GM12878 (cell line): ENCODE results near the gene LEMD1. TPM values are rescaled to one million over a fixed set of nuclear protein-coding genes. Genes with fewer than 3 reads are reported as not detected.

Experiments
- ATAC-seq: fragments of 200-7000 bp; cut with Tn5 transposase; 3 replicates; pipeline ENCODE4 v1.9.1; 2020; ENCODE audit warnings: mild to moderate bottlenecking, moderate library complexity
- BruUV-seq: library from RNA; stranded (reverse); fragments of 400-500 nt; replicated peaks from 2 replicates; lab custom pipeline; 2021; lab: Mats Ljungman, UMichigan
- CTCF ChIA-PET: fragments of 300-600 bp; sonication (Branson Sonifier 250); formaldehyde crosslinking; extraction: SDS; loops from one replicate; lab custom pipeline; 2021; ENCODE audit warnings: inconsistent platforms; lab: Yijun Ruan, JAX
- POLR2A ChIA-PET: fragments of 350-600 bp; formaldehyde crosslinking; extraction: SDS; loops from one replicate; lab custom pipeline; 2021; ENCODE audit warnings: inconsistent platforms; lab: Charles Lee
- RAD21 ChIA-PET: fragments of 300-600 bp; sonication (Branson Sonifier 250); formaldehyde crosslinking; loops from one replicate; lab custom pipeline; 2023; ENCODE audit warnings: antibody characterized with exemption; ENCODE audit not compliant: unreplicated experiment; lab: Charles Lee
- SMC1A ChIA-PET: fragments of 300-600 bp; sonication (Branson Sonifier 250); formaldehyde crosslinking; loops from one replicate; lab custom pipeline; 2023; ENCODE audit not compliant: unreplicated experiment, uncharacterized antibody; lab: Charles Lee
- DNase-seq: peaks from one replicate; pipeline ENCODE4 v3.0.0-alpha.2; 2011; ENCODE audit warnings: low read depth, low spot score
- FAIRE-seq: peaks from 3 replicates; lab custom pipeline; 2011; peaks lifted over from hg19 to GRCh38; lab: Jason Lieb, UNC
- H2AFZ ChIP-seq: 2 replicates; pipeline ENCODE4 v1.6.0; 2011; ENCODE audit warnings: low read depth, low read length, control low read depth; ENCODE audit not compliant: control insufficient read depth
- H3K27ac ChIP-seq: 2 replicates; pipeline ENCODE4 v1.5.1; 2011; ENCODE audit warnings: control low read depth; ENCODE audit not compliant: control insufficient read depth, insufficient read depth
- H3K27me3 ChIP-seq, 2 experiments: replicated peaks in 1 of 2; 2 replicates each; pipeline versions ENCODE4 v1.6.0 to v1.6.1; 2011; ENCODE audit warnings: low read length in 1 of 2; ENCODE audit not compliant: control insufficient read depth in 2 of 2, insufficient read depth in 2 of 2
- H3K36me3 ChIP-seq, 2 experiments: 2 replicates each; pipeline ENCODE4 v1.5.1; 2011; ENCODE audit warnings: low read length in 1 of 2; ENCODE audit not compliant: control insufficient read depth in 2 of 2, insufficient read depth in 2 of 2
- H3K4me1 ChIP-seq: 2 replicates; pipeline ENCODE4 v1.6.1; 2011; ENCODE audit warnings: mild to moderate bottlenecking, low read length, moderate library complexity, mixed read lengths; ENCODE audit not compliant: control insufficient read depth, insufficient read depth
- H3K4me2 ChIP-seq: 2 replicates; pipeline ENCODE4 v1.6.0; 2011; ENCODE audit warnings: control low read depth; ENCODE audit not compliant: control insufficient read depth, insufficient read depth
- H3K4me3 ChIP-seq: fragments of 200-600 bp; sonication (generic); 2 replicates; pipeline ENCODE4 v1.5.1; 2016
- H3K79me2 ChIP-seq: 2 replicates; pipeline ENCODE4 v1.6.0; 2011; ENCODE audit warnings: low read length; ENCODE audit not compliant: control insufficient read depth, insufficient read depth
- H3K9ac ChIP-seq: 2 replicates; pipeline ENCODE4 v1.8.0; 2011; ENCODE audit warnings: low read length, control low read depth, mixed read lengths; ENCODE audit not compliant: control insufficient read depth, insufficient read depth
- H3K9me3 ChIP-seq: replicated peaks from 3 replicates; pipeline ENCODE4 v1.5.1; 2011; ENCODE audit warnings: mild to moderate bottlenecking, low read length; ENCODE audit not compliant: control insufficient read depth, insufficient read depth
- H4K20me1 ChIP-seq: 2 replicates; pipeline ENCODE4 v1.6.0; 2011; ENCODE audit not compliant: control insufficient read depth, insufficient read depth
- ATF7 ChIP-seq: fragments of 450-650 bp; IDR thresholded peaks from 2 replicates; pipeline ENCODE4 v1.6.1; 2016; ENCODE audit warnings: low read depth, mild to moderate bottlenecking
- CBFB ChIP-seq: IDR thresholded peaks from 2 replicates; pipeline ENCODE4 v1.6.1; 2016; ENCODE audit warnings: antibody characterized with exemption, low read depth
- CHD4 ChIP-seq: fragments of 200-600 bp; sonication (generic); IDR thresholded peaks from 2 replicates; pipeline ENCODE4 v1.6.1; 2016; ENCODE audit warnings: mild to moderate bottlenecking
- E2F8 ChIP-seq: fragments of 450-650 bp; IDR thresholded peaks from 2 replicates; pipeline ENCODE4 v1.6.1; 2018; ENCODE audit warnings: mild to moderate bottlenecking, low read depth, moderate library complexity; ENCODE audit not compliant: partially characterized antibody
- HCFC1 ChIP-seq: fragments of 150-350 bp; IDR thresholded peaks from 2 replicates; pipeline ENCODE4 v1.6.1; 2014; ENCODE audit warnings: low read length
- IKZF1 ChIP-seq: fragments of 450-650 bp; conservative IDR thresholded peaks from 2 replicates; pipeline ENCODE4 v1.6.1; 2017; ENCODE audit warnings: antibody characterized with exemption, mild to moderate bottlenecking
- IKZF2 ChIP-seq, 2 experiments: fragments of 450-650 bp; IDR thresholded peaks; 2 replicates each; pipeline ENCODE4 v1.6.1; 2017; ENCODE audit warnings: mild to moderate bottlenecking in 2 of 2, moderate library complexity in 2 of 2
- LARP7 ChIP-seq: fragments of 450-650 bp; IDR thresholded peaks from 2 replicates; pipeline ENCODE4 v1.6.1; 2017; ENCODE audit warnings: mild to moderate bottlenecking
- MEF2A ChIP-seq: IDR thresholded peaks from 2 replicates; pipeline ENCODE4 v1.6.1; 2011; ENCODE audit warnings: low read depth, mild to moderate bottlenecking, low read length, moderate library complexity; ENCODE audit not compliant: insufficient read depth
- MTA3 ChIP-seq: IDR thresholded peaks from 2 replicates; pipeline ENCODE4 v1.6.1; 2012; ENCODE audit warnings: low read length, inconsistent platforms, borderline replicate concordance
- MYC ChIP-seq: IDR thresholded peaks from 2 replicates; pipeline ENCODE4 v1.6.1; 2011; ENCODE audit warnings: mild to moderate bottlenecking, low read length, moderate library complexity, inconsistent platforms; ENCODE audit not compliant: insufficient read depth, insufficient replicate concordance, insufficient read length, severe bottlenecking
- NR2F1 ChIP-seq: fragments of 450-650 bp; conservative IDR thresholded peaks from 2 replicates; pipeline ENCODE4 v1.6.1; 2017; ENCODE audit warnings: mild to moderate bottlenecking
- RFX5 ChIP-seq: IDR thresholded peaks from 2 replicates; pipeline ENCODE4 v1.6.1; 2011; ENCODE audit warnings: low read depth, low read length, improper control_type of control experiment
- ZBED1 ChIP-seq: IDR thresholded peaks from 2 replicates; pipeline ENCODE4 v1.6.1; 2016; ENCODE audit warnings: borderline replicate concordance
- ZNF274 ChIP-seq: IDR thresholded peaks from one replicate; pipeline ENCODE4 v1.8.0; 2011; ENCODE audit not compliant: insufficient read length, insufficient read depth
- WGBS: methylation state at CpG from one replicate; pipeline ENCODE4 v1.1.6; 2016; ENCODE audit warnings: low lambda C conversion rate; ENCODE audit not compliant: insufficient replicate concordance, insufficient coverage; ENCODE audit errors: missing lambda C conversion rate; 5-methylcytosine and 5-hydroxymethylcytosine counted together
- in situ Hi-C: fragments of 300-500 bp; cut with MboI; formaldehyde crosslinking; loops from 9 replicates; pipeline ENCODE4 v1.14.3; 2018; ENCODE audit warnings: mixed read lengths
- intact Hi-C: fragments of 100-400 bp; cut with micrococcal nuclease; formaldehyde crosslinking; loops from one replicate; pipeline ENCODE4 v1.14.2; 2022; ENCODE audit not compliant: unreplicated experiment
- polyA plus RNA-seq, 11 experiments: library from polyadenylated mRNA; depleted of rRNA in 4 of 11; unstranded in 6 of 11; stranded (reverse) in 5 of 11; fragments of >200 nt; fragmentation: Nextera tagmentation in 4 of 11; fragmentation: Illumina TruSeq in 1 of 11; extraction: Ambion mirVana in 4 of 11; extraction: Trizol in 1 of 11; gene quantifications; 1 replicate in 1 of 11; 2 replicates in 10 of 11; pipeline versions ENCODE4 v1.2.1 to v1.2.3, GENCODE V29; 2011 to 2016; ENCODE audit warnings: inconsistent platforms in 2 of 11, missing spikeins in 2 of 11, low read depth in 1 of 11
- total RNA-seq, 4 experiments: library from RNA; depleted of rRNA in 3 of 4; stranded (reverse); fragments of >200 nt in 3 of 4; fragmentation: Illumina TruSeq in 1 of 4; extraction: Trizol in 1 of 4; gene quantifications; 2 replicates each; pipeline versions ENCODE4 v1.2.1 to v1.2.3, GENCODE V29; 2013 to 2021

LEMD1 gene
- total and polyA plus RNA-seq, 10 of the 15 experiments (the other 5 are each of a cell fraction or from before 2014, with no cell fraction given) = 0.19 to 1.2 (median 0.26) TPM; not detected in 7

DNA sequence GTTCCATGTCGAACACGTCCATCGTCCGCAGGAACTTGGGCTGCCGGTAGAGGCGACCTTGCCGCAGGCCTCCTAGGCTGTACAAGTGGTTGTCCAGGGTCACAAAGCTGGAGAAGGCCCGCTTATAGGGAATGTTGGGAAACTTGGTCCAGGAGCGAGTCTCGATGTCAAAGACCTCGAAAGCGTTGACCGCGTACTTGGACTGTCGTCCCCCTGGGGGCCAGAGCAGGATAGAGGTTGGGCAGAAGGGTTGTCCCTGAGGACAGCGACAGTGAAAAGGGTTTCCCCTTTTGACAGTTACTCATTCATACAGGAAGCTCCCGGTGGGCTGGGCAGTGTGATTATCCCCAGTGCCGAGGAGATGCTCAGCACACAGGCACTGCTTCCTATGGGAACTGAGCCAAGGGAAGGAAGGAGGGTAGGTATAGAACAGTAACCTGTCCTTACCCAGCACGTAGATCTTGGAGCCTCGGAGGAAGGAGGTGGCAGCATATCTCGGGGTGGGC lies 82.6 kb downstream of the LEMD1 start:
- H3K27me3 ChIP-seq = peaks cover 14 to 26% of the 10 kb centered on the region in 2 experiments
- TF ChIP-seq IKZF1 = peak; percentile 30; the same call in 1 of the 2 replicates
- TF ChIP-seq IKZF2 (IDR thresholded peaks at IDR 0.05) = 0 out of 4 replicates have a peak, but pooled peaks of 1 of the 2 experiments have one; percentile 15
- TF ChIP-seq MTA3 = no peak
- no peak for TF ChIP-seq ZBED1
- no peak overlapping the region for H2AFZ ChIP-seq
- H3K4me2 ChIP-seq = no peak overlapping the region
- FAIRE-seq (no peak), ATAC-seq (peak; percentile 63), DNase-seq (no peak)
- ChIA-PET POLR2A (interaction anchor here (0.5 kb wide), 1 partner anchor 75 kb away, joined by 7 read pairs; no protein-coding TSS in a partner anchor), RAD21 (interaction anchor here (0.7 to 1.4 kb wide), 11 partner anchors 15 to 184 kb away, joined by 3 to 8 read pairs (median 4); partner anchors contain the start of gene NUAK2), CTCF (interaction anchor here (0.8 to 59.5 kb wide), 10 partner anchors 10 to 185 kb away, joined by 3 to 2333 read pairs (median 6); partner anchors contain the start of gene KLHDC8A), SMC1A (interaction anchor here (0.9 to 2.5 kb wide), 6 partner anchors 14 to 318 kb away, joined by 3 to 14 read pairs (median 4); no protein-coding TSS in a partner anchor)
- no peak overlapping the region for H3K27ac ChIP-seq
- H3K79me2 ChIP-seq = no peaks in the 10 kb centered on the region
- H4K20me1 ChIP-seq = no peaks in the 10 kb centered on the region; the same call in 1 of the 2 replicates
- H3K4me3 ChIP-seq = no peak overlapping the region
- WGBS = 28% methylated on average over 21 of the region's 21 CpGs
- BruUV-seq = no TSS peak
- in situ Hi-C loops (no loop called here), intact Hi-C loops (loop anchor here (5.0 to 10.0 kb wide), 4 partner anchors 98 to 364 kb away; partner anchors contain the start of gene CDK18)
- peaks cover 6% of the 10 kb centered on the region; the same call in 1 of the 2 replicates for H3K4me1 ChIP-seq
- H3K9ac ChIP-seq = no peak overlapping the region
- no peaks in the 10 kb centered on the region for H3K36me3 ChIP-seq
- H3K9me3 ChIP-seq = no peaks in the 10 kb centered on the region; the same call in 2 of the 3 replicates

DNA sequence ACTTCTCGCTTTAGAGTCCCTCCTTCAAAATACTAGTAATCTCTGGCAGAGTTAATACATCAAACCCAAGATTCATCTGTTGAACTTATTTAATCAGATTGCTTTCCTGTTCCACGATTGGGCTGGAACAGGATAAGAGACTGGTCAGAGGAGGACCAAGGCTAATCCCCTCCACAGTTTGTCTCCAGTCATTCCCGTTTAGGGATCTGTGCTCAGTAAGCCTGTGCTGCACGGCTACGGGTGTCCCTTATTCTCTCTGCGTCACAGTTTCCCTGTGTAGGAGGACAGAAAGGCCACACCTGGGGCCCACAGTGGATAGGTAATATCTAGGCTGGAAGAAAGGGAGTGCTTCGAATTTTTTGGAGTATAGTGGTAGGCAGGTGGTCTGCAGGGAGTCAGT lies 83.8 kb downstream of the LEMD1 start:
- Histone ChIP-seq H3K9me3 (no peaks in the 10 kb centered on the region), H4K20me1 (no peaks in the 10 kb centered on the region; the same call in 1 of the 2 replicates), H3K9ac (no peak overlapping the region), H3K27me3 (peaks cover 10 to 20% of the 10 kb centered on the region in 2 experiments), H3K4me2 (no peak overlapping the region), H3K36me3 (no peaks in the 10 kb centered on the region), H3K4me1 (peaks cover 6% of the 10 kb centered on the region; the same call in 1 of the 2 replicates), H3K4me3 (no peak overlapping the region), H3K79me2 (no peaks in the 10 kb centered on the region), H3K27ac (no peak overlapping the region), H2AFZ (no peak overlapping the region)
- FAIRE-seq (no peak), DNase-seq (no peak), ATAC-seq (no peak)
- intact Hi-C loops = loop anchor here (5.0 to 10.0 kb wide), 4 partner anchors 99 to 363 kb away; partner anchors contain the start of gene CDK18
- RAD21 ChIA-PET = interaction anchor here (1.5 to 3.6 kb wide), 4 partner anchors 13 to 186 kb away, joined by 4 to 23 read pairs (median 18); no protein-coding TSS in a partner anchor
- CTCF ChIA-PET = interaction anchor here (1.1 to 59.5 kb wide), 10 partner anchors 11 to 186 kb away, joined by 3 to 2333 read pairs (median 45); partner anchors contain the start of genes KLHDC8A and NUAK2
- POLR2A ChIA-PET = no interaction called here
- SMC1A ChIA-PET = interaction anchor here (1.1 to 35.1 kb wide), 8 partner anchors 11 to 186 kb away, joined by 3 to 1445 read pairs (median 19); no protein-coding TSS in a partner anchor
- WGBS = 45% methylated on average over 7 of the region's 7 CpGs
- in situ Hi-C loops = no loop called here
- BruUV-seq = no TSS peak
- TF ChIP-seq LARP7 (no peak), MEF2A (no peak), HCFC1 (no peak), MYC (no peak), CHD4 (no peak), ZNF274 (no peak), RFX5 (no peak), NR2F1 (no peak), E2F8 (no peak), CBFB (no peak), IKZF1 (no peak), ATF7 (no peak)
